Islet precursor cell (in vitro differentiated cells): ENCODE measurements around the gene ZNF595.
"Not testable (repeated sequence)": the region's sequence is repeated elsewhere in the genome, so short reads cannot be mapped to it uniquely, and the experiment has no call there.

Source experiments
- DNase-seq: peaks from one replicate; pipeline ENCODE4 v3.0.0-alpha.2; 2018

Gene ZNF595

GRCh38 chr4:52804-53479 lies at the start of gene ZNF595:
TSS of gene ZNF595 (plus strand) at chr4:53321. CDS start at chr4:53489, 168 bp downstream.
- DNase-seq: not testable (repeated sequence)

GRCh38 chr4:9937-10870 lies 42.9 kb upstream of the ZNF595 start:
- DNase-seq: peak; percentile 22

- DNase-seq: not testable (repeated sequence)
Observed at GRCh38 chr4:11095-11815, 41.9 kb upstream of the ZNF595 start.

- peak; percentile 49 for DNase-seq
Observed at GRCh38 chr4:11816-12417, 41.2 kb upstream of the ZNF595 start.

GRCh38 chr4:18128-18527 lies 35.0 kb upstream of the ZNF595 start:
- not testable (repeated sequence) for DNase-seq

- not testable (repeated sequence) for DNase-seq
Observed at GRCh38 chr4:18589-18988, 34.5 kb upstream of the ZNF595 start.

GRCh38 chr4:22882-23281 lies 30.2 kb upstream of the ZNF595 start:
- DNase-seq: not testable (repeated sequence)

GRCh38 chr4:24359-24758 lies 28.8 kb upstream of the ZNF595 start:
- DNase-seq: not testable (repeated sequence)

GRCh38 chr4:27501-27900 lies 25.6 kb upstream of the ZNF595 start:
- not testable (repeated sequence) for DNase-seq

- DNase-seq: not testable (repeated sequence)
Observed at GRCh38 chr4:28767-29542, 24.2 kb upstream of the ZNF595 start.

GRCh38 chr4:33314-33713 lies 19.8 kb upstream of the ZNF595 start:
- not testable (repeated sequence) for DNase-seq

GRCh38 chr4:36559-37415 lies 16.3 kb upstream of the ZNF595 start:
- DNase-seq: not testable (repeated sequence)

- DNase-seq: not testable (repeated sequence)
Observed at GRCh38 chr4:38202-38601, 14.9 kb upstream of the ZNF595 start.

GRCh38 chr4:43375-43774 lies 9.7 kb upstream of the ZNF595 start:
- not testable (repeated sequence) for DNase-seq

- not testable (repeated sequence) for DNase-seq
Observed at GRCh38 chr4:51253-51652, 1.9 kb upstream of the ZNF595 start.

- DNase-seq: not testable (repeated sequence)
Observed at GRCh38 chr4:51655-52277, 1.4 kb upstream of the ZNF595 start.

GRCh38 chr4:53521-53920 lies 400 bp downstream of the ZNF595 start:
- not testable (repeated sequence) for DNase-seq

GRCh38 chr4:64733-65132 lies 11.6 kb downstream of the ZNF595 start:
- DNase-seq: not testable (repeated sequence)

- DNase-seq: no peak
Observed at GRCh38 chr4:71830-72229, 18.7 kb downstream of the ZNF595 start.

GRCh38 chr4:85951-86350 lies 32.8 kb downstream of the ZNF595 start:
- DNase-seq: no peak
